Spleen (tissue), 11 donors: ENCODE data around the gene CUEDC1. TPM values are rescaled to one million over a fixed set of nuclear protein-coding genes. Genes with fewer than 3 reads are reported as not detected.

Source experiments
- DNase-seq: peaks from one replicate; pipeline ENCODE4 v3.0.0-alpha.2; 2020
- H3K27ac ChIP-seq, 8 donors: fragments of 200-600 bp; sonication (generic) in 7 of 8; 1 replicate in 4 of 8; 2 replicates in 4 of 8; pipeline versions ENCODE4 v1.5.0 to v1.8.0; 2016 to 2021; ENCODE audit warnings: inconsistent platforms in 4 of 8, mild to moderate bottlenecking in 4 of 8, moderate library complexity in 1 of 8
- H3K27me3 ChIP-seq, 7 donors: fragments of 200-600 bp; sonication (generic) in 6 of 7; replicated peaks in 1 of 7; 1 replicate in 4 of 7; 2 replicates in 3 of 7; pipeline versions ENCODE4 v1.5.0 to v1.8.0; 2016 to 2021; ENCODE audit warnings: inconsistent platforms in 3 of 7, mild to moderate bottlenecking in 1 of 7
- H3K36me3 ChIP-seq, 6 donors: fragments of 200-600 bp; sonication (generic) in 5 of 6; 1 replicate in 4 of 6; 2 replicates in 2 of 6; pipeline versions ENCODE4 v1.5.0 to v1.8.0; 2016 to 2021; ENCODE audit warnings: inconsistent platforms in 2 of 6
- H3K4me1 ChIP-seq, 6 donors: fragments of 200-600 bp; sonication (generic) in 5 of 6; 1 replicate in 3 of 6; 2 replicates in 3 of 6; pipeline versions ENCODE4 v1.5.0 to v1.8.0; 2016 to 2021; ENCODE audit warnings: inconsistent platforms in 3 of 6
- H3K4me3 ChIP-seq, 8 donors: fragments of 200-600 bp; sonication (generic) in 7 of 8; 1 replicate in 4 of 8; 2 replicates in 4 of 8; pipeline versions ENCODE4 v1.5.0 to v1.8.0; 2016 to 2021; ENCODE audit warnings: inconsistent platforms in 4 of 8, mild to moderate bottlenecking in 4 of 8, moderate library complexity in 2 of 8
- H3K9me3 ChIP-seq, 8 donors: fragments of 200-600 bp; sonication (generic) in 7 of 8; 1 replicate in 4 of 8; 2 replicates in 4 of 8; pipeline versions ENCODE4 v1.5.0 to v1.8.0; 2016 to 2021; ENCODE audit warnings: inconsistent platforms in 4 of 8
- CTCF ChIP-seq, 11 experiments: fragments of 200-600 bp in 7 of 11; fragments of 450-650 bp in 4 of 11; sonication (generic) in 4 of 11; IDR thresholded peaks in 8 of 11; conservative IDR thresholded peaks in 3 of 11; 1 replicate in 7 of 11; 2 replicates in 4 of 11; pipeline versions ENCODE4 v1.4.0 to v1.8.0; 2016 to 2021; ENCODE audit warnings: antibody characterized with exemption in 11 of 11, inconsistent platforms in 4 of 11, mild to moderate bottlenecking in 1 of 11
- POLR2A ChIP-seq, 3 donors: fragments of 450-650 bp; IDR thresholded peaks; one replicate each; pipeline ENCODE4 v1.5.1; 2017; ENCODE audit warnings: antibody characterized with exemption in 3 of 3, mild to moderate bottlenecking in 1 of 3
- POLR2AphosphoS5 ChIP-seq, 3 donors: sonication (generic); formaldehyde crosslinking; IDR thresholded peaks; one replicate each; pipeline ENCODE4 v1.5.1; 2017; ENCODE audit warnings: antibody characterized with exemption in 3 of 3
- WGBS, 5 donors: extraction: QIAGEN DNeasy Blood & Tissue Kit in 3 of 5; methylation state at CpG; one replicate each; pipeline versions ENCODE4 v1.1.5 to v1.1.7; 2013 to 2018; 5-methylcytosine and 5-hydroxymethylcytosine counted together
- intact Hi-C: fragments of 100-400 bp; cut with DNase I; formaldehyde crosslinking; loops from one replicate; pipeline ENCODE4 v1.15.0; 2023; ENCODE audit warnings: low total_unique reads
- polyA plus RNA-seq, 3 donors: library from polyadenylated mRNA; stranded (reverse); fragments of 200-250 nt; gene quantifications; one replicate each; pipeline ENCODE4 v1.2.1, GENCODE V29; 2013
- total RNA-seq, 7 donors: library from RNA; depleted of rRNA in 3 of 7; stranded (reverse); fragments of >200 nt in 3 of 7; fragmentation: NEBNext Ultra II Directional in 4 of 7; extraction: Animal tissue kit (Norgen Biotek cat#: 25700) in 4 of 7; gene quantifications; one replicate each; pipeline versions ENCODE4 v1.1.0 to v1.2.1, GENCODE V29; 2016 to 2021
- donor health status: healthy with polysubstance abuse.
- donor health status: DM: no; HTN: no; CAD: no; lungs with moderate emphysema.
- donor health status: DM: no; HTN: no; CAD: no.
- donor health status: Bipolar disorder and iron deficiency.
- donor health status: healthy.
- donor health status: DM: no; HTN: no; CAD: no.
- donor health status: DM: yes; HTN: yes; CAD: no.

CUEDC1 gene
- total and polyA plus RNA-seq, 10 donors, result 5.4 to 23.5 (median 15.6) TPM

GRCh38 chr17:57935833-57936807, 19.1 kb downstream of the CUEDC1 start:
- Histone ChIP-seq H3K27me3 (peaks cover 0 to 14% (median 0%) of the 10 kb centered on the region in 7 donors), H3K9me3 (no peaks in the 10 kb centered on the region), H3K4me3 (no peak overlapping the region), H3K4me1 (peaks cover 15 to 72% (median 44%) of the 10 kb centered on the region in 6 donors), H3K27ac (peak overlapping the region in 6 of 8 donors; percentile 62 to 73 (median 70)), H3K36me3 (no peaks in the 10 kb centered on the region)
- TF ChIP-seq CTCF (IDR thresholded peaks at IDR 0.05 in 8 of 11, conservative IDR thresholded peaks at IDR 0.05 in 3 of 11) (no peak), POLR2AphosphoS5 (IDR thresholded peaks at IDR 0.05) (peak in 1 of 3 donors; percentile 22), POLR2A (IDR thresholded peaks at IDR 0.05) (no peak)
- 56 to 69% (median 60%) methylated on average over 10 to 11 of the region's 11 CpGs for WGBS, 5 donors
- intact Hi-C loops, result no loop called here
- no peak for DNase-seq

GRCh38 chr17:57931488-57932137, 23.6 kb downstream of the CUEDC1 start:
- TF ChIP-seq POLR2AphosphoS5 (IDR thresholded peaks at IDR 0.05) (no peak), POLR2A (IDR thresholded peaks at IDR 0.05) (no peak), CTCF (IDR thresholded peaks at IDR 0.05 in 8 of 11, conservative IDR thresholded peaks at IDR 0.05 in 3 of 11) (no peak)
- Histone ChIP-seq H3K27me3 (peaks cover 0 to 30% (median 0%) of the 10 kb centered on the region in 7 donors), H3K27ac (no peak overlapping the region), H3K36me3 (no peaks in the 10 kb centered on the region), H3K9me3 (no peaks in the 10 kb centered on the region), H3K4me1 (peaks cover 7 to 67% (median 26%) of the 10 kb centered on the region in 6 donors), H3K4me3 (no peak overlapping the region)
- 79 to 93% (median 88%) methylated on average over 11 to 12 of the region's 12 CpGs for WGBS, 5 donors
- DNase-seq, result no peak
- intact Hi-C loops, result no loop called here

- Histone ChIP-seq H3K36me3 (no peaks in the 10 kb centered on the region), H3K9me3 (no peaks in the 10 kb centered on the region), H3K4me1 (peaks cover 0 to 57% (median 17%) of the 10 kb centered on the region in 6 donors), H3K4me3 (no peak overlapping the region), H3K27me3 (peaks cover 0 to 33% (median 0%) of the 10 kb centered on the region in 7 donors), H3K27ac (no peak overlapping the region)
- 87 to 96% (median 93%) methylated on average over 5 of the region's 5 CpGs for WGBS, 5 donors
- TF ChIP-seq CTCF (IDR thresholded peaks at IDR 0.05 in 8 of 11, conservative IDR thresholded peaks at IDR 0.05 in 3 of 11), result no peak
- TF ChIP-seq POLR2AphosphoS5 (IDR thresholded peaks at IDR 0.05), result no peak
- no peak for TF ChIP-seq POLR2A (IDR thresholded peaks at IDR 0.05)
- intact Hi-C loops, result no loop called here
- DNase-seq, result no peak
These were observed 25.0 kb downstream of the CUEDC1 start for GRCh38 chr17:57930239-57930638.

- WGBS, 5 donors, result 64 to 75% (median 66%) methylated on average over 4 of the region's 4 CpGs
- no peak for DNase-seq
- intact Hi-C loops, result no loop called here
- H3K27ac ChIP-seq, result no peak overlapping the region
- H3K36me3 ChIP-seq, result no peaks in the 10 kb centered on the region
- no peaks in the 10 kb centered on the region for H3K9me3 ChIP-seq
- no peak overlapping the region for H3K4me3 ChIP-seq
- TF ChIP-seq POLR2AphosphoS5 (IDR thresholded peaks at IDR 0.05) (no peak), CTCF (IDR thresholded peaks at IDR 0.05 in 8 of 11, conservative IDR thresholded peaks at IDR 0.05 in 3 of 11) (no peak), POLR2A (IDR thresholded peaks at IDR 0.05) (no peak)
- H3K27me3 ChIP-seq, result peaks cover 0 to 42% (median 0%) of the 10 kb centered on the region in 7 donors
- peaks cover 0 to 50% (median 15%) of the 10 kb centered on the region in 6 donors for H3K4me1 ChIP-seq
These were observed 25.8 kb downstream of the CUEDC1 start for GRCh38 chr17:57929386-57929785.
